ENCODE measurements around the gene RAB34.

RAB34 gene

DNA sequence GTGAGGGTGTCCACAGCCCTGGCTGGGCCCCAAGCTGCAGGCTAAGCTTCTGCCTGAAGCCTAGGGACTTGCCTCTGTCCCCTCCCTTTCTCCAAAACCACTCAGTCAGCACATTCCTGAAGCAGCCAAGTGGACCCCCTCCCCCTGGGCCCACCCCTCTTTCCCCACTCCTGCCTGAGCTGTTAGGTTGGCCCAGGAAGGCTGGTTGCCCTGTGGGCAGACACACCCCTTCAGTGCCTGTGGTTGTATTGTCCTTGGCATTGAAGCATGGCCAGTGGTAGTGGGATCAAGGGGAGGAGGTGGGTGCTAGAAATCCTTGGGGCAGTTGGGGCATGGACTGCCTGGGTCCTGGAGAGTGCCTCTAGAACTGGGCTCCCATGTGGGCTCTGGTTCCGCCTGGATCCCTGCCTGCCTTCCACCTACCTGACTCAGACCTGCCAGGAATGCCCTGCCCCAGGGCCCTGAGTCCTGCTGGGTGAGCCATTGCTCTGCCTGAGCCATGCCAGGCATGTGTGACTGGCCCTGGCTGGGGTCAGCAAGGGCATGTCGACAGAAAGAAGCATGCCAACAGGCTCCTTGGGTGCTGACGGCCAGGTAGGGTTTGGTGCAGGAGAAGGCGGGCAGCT is 28.2 kb upstream of the RAB34 start:
- Histone ChIP-seq H3K36me3 (ENCODE audit: control insufficient read depth in 1 of 2, insufficient read depth in 2 of 2, low read length in 2 of 2) (peaks cover 15 to 35% of the 10 kb centered on the region in 2 donors), H3K9me3 (ENCODE audit: control insufficient read depth in 1 of 2, low read length in 2 of 2) (no peaks in the 10 kb centered on the region), H3K27ac (ENCODE audit: low read depth, low read length) (peak overlapping the region; percentile 99), H3K27me3 (ENCODE audit: control insufficient read depth in 1 of 2, insufficient read depth in 2 of 2, low read length in 2 of 2) (no peaks in the 10 kb centered on the region), H3K9ac (ENCODE audit: low read depth in 1 of 2, low read length in 2 of 2) (peak overlapping the region; percentile 95 to 99), H3K4me3 (ENCODE audit: low read depth in 1 of 2, low read length in 2 of 2) (peak overlapping the region; percentile 86 to 99), H3K4me1 (ENCODE audit: control insufficient read depth in 1 of 2, insufficient read depth in 2 of 2, low read length in 2 of 2) (peaks cover 59 to 70% of the 10 kb centered on the region in 2 donors)

DNA sequence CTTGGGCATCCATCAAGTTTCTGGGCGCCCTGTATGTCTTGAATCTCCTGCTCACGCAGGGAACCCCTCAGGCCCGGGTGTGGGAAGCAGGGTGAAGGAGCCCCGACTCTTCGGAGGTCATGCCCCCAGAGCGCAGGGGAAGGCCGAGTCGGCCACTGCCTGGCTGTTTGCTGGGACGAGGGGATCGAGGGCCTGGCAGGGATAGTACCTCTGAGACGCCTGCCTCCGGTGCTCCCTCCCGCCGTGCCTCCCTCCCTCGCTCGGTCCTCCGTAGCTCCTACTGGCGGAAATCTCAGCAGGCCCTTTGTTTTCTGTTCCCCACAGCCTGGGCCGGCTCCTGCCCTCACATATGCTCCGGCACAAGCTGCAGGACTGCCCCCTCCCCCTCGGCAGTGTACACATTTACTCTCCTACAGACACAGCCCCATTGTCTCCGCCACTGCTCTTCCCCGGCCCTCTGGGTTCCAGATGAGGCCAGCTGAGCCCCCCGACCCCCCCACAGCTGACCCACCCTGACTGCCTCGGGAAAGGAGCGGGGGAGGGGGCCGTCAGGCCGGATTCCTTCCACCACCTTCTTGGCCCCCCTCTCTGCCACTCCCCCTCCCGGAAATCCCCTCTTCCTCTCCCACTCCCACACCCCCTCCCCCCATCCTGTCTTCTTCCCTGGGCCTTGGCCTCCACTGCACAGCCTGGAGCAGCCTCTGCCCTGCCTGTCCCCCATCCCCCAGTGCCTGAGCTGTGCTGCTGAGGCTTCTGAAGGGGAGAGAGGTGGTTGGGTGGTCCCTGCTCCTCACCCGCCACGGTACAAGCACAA is 27.5 kb upstream of the RAB34 start:
- Histone ChIP-seq H3K36me3 (ENCODE audit: control insufficient read depth in 1 of 2, insufficient read depth in 2 of 2, low read length in 2 of 2) (peaks cover 15 to 29% of the 10 kb centered on the region in 2 donors), H3K4me3 (ENCODE audit: low read depth in 1 of 2, low read length in 2 of 2) (peak overlapping the region; percentile 86 to 99), H3K4me1 (ENCODE audit: control insufficient read depth in 1 of 2, insufficient read depth in 2 of 2, low read length in 2 of 2) (peaks cover 57 to 66% of the 10 kb centered on the region in 2 donors), H3K9me3 (ENCODE audit: control insufficient read depth in 1 of 2, low read length in 2 of 2) (no peaks in the 10 kb centered on the region), H3K27me3 (ENCODE audit: control insufficient read depth in 1 of 2, insufficient read depth in 2 of 2, low read length in 2 of 2) (no peaks in the 10 kb centered on the region), H3K9ac (ENCODE audit: low read depth in 1 of 2, low read length in 2 of 2) (peak overlapping the region; percentile 95 to 99), H3K27ac (ENCODE audit: low read depth, low read length) (peak overlapping the region; percentile 99)

DNA sequence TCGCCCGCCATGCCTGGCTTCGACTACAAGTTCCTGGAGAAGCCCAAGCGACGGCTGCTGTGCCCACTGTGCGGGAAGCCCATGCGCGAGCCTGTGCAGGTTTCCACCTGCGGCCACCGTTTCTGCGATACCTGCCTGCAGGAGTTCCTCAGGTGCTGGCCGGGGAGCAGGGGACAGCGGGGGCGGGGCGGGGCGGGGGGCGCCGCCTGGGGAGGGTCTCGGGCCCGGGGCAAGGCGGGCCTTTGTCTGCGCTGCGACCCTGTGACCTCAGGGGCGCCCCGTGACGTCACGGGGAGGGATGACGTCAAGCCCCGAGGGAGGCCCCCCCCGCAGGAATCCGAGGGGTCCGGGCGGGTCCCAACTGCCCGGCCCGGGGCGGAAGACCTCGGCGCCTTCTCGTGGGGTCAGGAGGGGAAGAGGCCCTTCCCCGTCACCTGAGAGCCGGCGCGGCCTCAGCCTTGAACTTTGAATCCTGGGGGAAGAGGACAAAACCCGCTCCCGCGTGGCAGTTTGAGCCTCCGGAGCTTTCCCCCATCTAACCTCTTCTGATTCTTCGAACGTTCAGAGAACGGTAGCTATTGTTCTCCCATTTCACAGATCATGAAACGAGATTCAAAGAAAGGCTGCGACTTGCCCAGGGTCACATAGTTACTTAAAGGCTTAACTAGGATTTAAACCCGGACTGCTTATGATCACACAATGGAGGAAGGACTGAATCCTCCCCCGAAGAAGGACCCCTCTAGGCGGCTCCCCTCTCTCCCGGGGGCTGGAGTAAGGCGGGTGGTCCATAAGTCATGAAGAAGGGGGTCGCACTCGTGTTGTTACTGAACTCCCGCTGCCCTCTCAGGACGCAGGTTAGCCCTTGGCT is 26.7 kb upstream of the RAB34 start:
- H3K36me3 ChIP-seq (ENCODE audit: control insufficient read depth in 1 of 2, insufficient read depth in 2 of 2, low read length in 2 of 2): peaks cover 15 to 25% of the 10 kb centered on the region in 2 donors
- peak overlapping the region; percentile 86 to 99 for H3K4me3 ChIP-seq (ENCODE audit: low read depth in 1 of 2, low read length in 2 of 2)
- H3K9ac ChIP-seq (ENCODE audit: low read depth in 1 of 2, low read length in 2 of 2): peak overlapping the region; percentile 95 to 99
- H3K27ac ChIP-seq (ENCODE audit: low read depth, low read length): peak overlapping the region; percentile 99
- H3K27me3 ChIP-seq (ENCODE audit: control insufficient read depth in 1 of 2, insufficient read depth in 2 of 2, low read length in 2 of 2): no peaks in the 10 kb centered on the region
- peaks cover 57 to 59% of the 10 kb centered on the region in 2 donors for H3K4me1 ChIP-seq (ENCODE audit: control insufficient read depth in 1 of 2, insufficient read depth in 2 of 2, low read length in 2 of 2)
- no peaks in the 10 kb centered on the region for H3K9me3 ChIP-seq (ENCODE audit: control insufficient read depth in 1 of 2, low read length in 2 of 2)

DNA sequence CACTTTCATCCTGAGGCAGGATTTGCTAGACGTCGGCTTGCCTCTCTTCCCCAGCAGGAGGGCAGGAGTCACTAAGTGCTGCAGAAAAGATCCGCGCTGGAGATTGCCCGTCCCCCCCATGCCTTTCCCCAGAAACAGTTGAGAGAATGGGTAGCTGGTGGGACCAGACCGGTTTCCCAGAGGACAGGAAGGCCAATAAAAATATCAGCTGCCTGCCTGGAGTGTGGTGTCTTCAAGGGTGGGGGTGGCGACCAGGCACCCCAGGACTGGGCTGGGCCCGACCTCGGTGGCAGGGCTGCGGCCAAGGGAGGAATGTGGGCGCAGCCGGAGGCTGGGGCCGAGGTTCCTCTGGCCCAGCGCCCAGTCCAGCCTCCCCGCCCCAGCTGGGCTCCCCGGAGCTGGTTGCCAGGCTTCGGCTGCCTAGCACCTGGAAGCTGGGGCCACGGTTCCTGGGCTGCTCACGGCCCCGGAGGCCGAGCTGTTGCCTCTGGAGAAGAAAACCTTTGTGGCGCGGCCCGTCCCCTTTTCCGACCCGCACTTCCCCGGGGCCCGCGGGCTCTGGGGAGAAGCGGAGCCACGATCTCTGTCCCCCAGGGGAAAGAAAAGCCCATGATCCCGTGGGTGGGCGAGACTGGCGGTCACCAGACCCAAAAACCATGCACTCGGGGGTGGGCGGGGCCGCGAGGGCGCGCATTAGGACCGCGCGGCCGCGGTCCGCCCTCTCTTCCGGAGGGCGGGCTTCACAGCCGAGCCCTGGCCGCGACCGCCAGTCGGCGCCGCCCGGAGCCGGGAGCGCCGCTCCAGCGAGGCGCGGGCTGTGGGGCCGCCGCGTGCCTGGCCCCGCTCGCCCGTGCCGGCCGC is 25.8 kb upstream of the RAB34 start, which contains the start of gene TRAF4:
TRAF4 (plus strand) TSS at position 769 of the 861 bp plus-strand sequence. CDS start 102 bp downstream, outside the sequence.
- H3K4me1 ChIP-seq (ENCODE audit: control insufficient read depth in 1 of 2, insufficient read depth in 2 of 2, low read length in 2 of 2): peaks cover 53 to 57% of the 10 kb centered on the region in 2 donors
- H3K4me3 ChIP-seq (ENCODE audit: low read depth in 1 of 2, low read length in 2 of 2): peak within 1 kb of the TSS; percentile 86 to 99
- H3K9me3 ChIP-seq (ENCODE audit: control insufficient read depth in 1 of 2, low read length in 2 of 2): no peaks in the 10 kb centered on the region
- peak within 1 kb of the TSS; percentile 95 to 99 for H3K9ac ChIP-seq (ENCODE audit: low read depth in 1 of 2, low read length in 2 of 2)
- no peaks in the 10 kb centered on the region for H3K27me3 ChIP-seq (ENCODE audit: control insufficient read depth in 1 of 2, insufficient read depth in 2 of 2, low read length in 2 of 2)
- H3K36me3 ChIP-seq (ENCODE audit: control insufficient read depth in 1 of 2, insufficient read depth in 2 of 2, low read length in 2 of 2): peaks cover 12 to 16% of the 10 kb centered on the region in 2 donors
- peak within 1 kb of the TSS; percentile 99 for H3K27ac ChIP-seq (ENCODE audit: low read depth, low read length)

DNA sequence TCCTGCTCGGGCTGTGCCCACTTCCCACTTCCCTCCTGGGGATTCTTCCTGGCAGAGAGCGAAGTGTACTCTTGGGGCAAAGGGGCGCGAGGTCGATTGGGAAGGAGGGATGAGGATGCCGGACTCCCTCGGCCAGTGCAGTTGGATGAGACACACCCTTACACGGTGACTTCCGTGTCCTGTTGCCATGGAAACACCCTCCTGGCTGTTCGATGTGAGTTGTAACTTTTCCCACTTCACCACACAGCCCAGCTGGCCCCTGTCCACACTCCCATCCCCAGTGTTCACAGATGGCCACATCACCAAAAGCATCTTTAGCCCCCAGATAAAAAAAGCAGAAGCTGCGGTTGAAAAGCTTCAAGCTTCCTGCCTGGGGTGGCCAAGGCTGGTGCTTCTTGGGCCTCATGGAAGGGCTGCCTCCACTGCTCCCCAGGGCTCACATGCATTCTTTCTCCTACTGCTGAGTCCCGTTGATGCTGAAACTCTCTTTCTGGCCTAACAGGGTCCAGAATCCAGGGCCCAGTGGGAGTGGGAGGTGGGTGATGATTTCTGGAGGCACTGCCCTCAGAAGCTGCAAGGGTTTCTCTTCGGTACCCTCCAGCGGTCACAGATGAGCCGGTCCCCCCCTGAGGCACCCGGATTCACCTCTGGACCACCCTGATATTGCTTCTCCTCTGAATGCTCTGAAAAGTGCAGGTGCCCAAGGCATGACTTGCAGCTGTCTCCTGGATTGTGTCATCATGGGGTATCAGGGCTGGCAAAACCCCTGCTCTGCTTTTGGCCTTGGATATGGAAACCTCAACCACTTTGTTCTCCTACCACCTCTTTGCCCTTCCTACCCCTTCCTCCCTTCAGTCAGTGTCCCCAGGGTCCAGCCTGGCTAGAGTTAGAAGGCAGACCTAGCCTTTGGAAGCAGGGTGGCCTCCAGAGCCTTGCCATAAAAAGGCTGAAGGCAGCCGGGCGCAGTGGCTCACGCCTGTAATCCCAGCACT is 24.0 kb upstream of the RAB34 start:
- Histone ChIP-seq H3K27ac (ENCODE audit: low read depth, low read length) (no peak overlapping the region), H3K9ac (ENCODE audit: low read depth in 1 of 2, low read length in 2 of 2) (peak overlapping the region in 1 of 2 donors; percentile 38), H3K36me3 (ENCODE audit: control insufficient read depth in 1 of 2, insufficient read depth in 2 of 2, low read length in 2 of 2) (no peaks in the 10 kb centered on the region), H3K27me3 (ENCODE audit: control insufficient read depth in 1 of 2, insufficient read depth in 2 of 2, low read length in 2 of 2) (no peaks in the 10 kb centered on the region), H3K4me3 (ENCODE audit: low read depth in 1 of 2, low read length in 2 of 2) (no peak overlapping the region), H3K4me1 (ENCODE audit: control insufficient read depth in 1 of 2, insufficient read depth in 2 of 2, low read length in 2 of 2) (peaks cover 41 to 42% of the 10 kb centered on the region in 2 donors), H3K9me3 (ENCODE audit: control insufficient read depth in 1 of 2, low read length in 2 of 2) (no peaks in the 10 kb centered on the region)

DNA sequence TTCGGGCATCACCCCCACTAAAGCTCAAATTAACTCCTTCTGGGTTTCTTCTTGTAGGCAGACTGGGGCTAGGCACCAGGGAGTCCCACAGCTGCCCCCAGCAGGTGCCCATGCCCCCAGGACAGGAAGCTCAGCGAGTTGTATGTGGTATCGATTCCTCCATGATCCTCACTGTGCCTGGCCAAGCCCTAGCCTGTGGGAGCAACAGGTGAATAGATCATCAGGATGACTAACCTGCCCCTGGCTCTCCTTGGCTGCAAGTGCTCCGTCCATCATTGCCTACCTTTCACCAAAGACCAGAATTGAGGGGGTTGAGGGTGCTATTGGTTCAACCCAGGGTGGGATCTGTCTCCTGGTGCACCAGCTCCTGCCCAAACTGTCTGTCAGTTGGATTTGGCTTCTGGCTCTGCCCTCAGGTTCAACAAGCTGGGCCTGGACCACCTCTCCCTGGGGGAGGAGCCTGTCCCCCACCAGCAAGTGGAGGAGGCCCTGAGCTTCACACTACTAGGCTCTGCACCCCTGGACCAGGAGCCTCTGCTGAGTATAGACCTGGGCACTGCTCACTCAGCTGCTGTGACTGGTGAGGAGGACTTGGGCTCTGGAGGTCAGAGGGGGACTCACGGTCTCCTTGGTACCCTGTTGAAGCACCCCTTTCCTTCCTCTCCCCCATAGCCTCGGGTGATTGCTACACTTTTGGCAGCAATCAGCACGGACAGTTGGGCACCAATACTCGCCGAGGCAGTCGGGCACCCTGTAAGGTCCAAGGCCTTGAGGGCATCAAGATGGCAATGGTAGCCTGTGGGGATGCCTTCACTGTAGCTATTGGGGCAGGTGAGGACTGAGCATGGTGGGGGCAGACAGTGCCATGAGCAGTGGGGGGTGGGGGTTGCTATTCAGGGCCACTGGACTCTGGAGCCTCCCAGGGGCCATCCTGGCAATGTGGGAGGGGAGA is 23.0 kb upstream of the RAB34 start:
- Histone ChIP-seq H3K27ac (ENCODE audit: low read depth, low read length) (no peak overlapping the region), H3K4me3 (ENCODE audit: low read depth in 1 of 2, low read length in 2 of 2) (no peak overlapping the region), H3K36me3 (ENCODE audit: control insufficient read depth in 1 of 2, insufficient read depth in 2 of 2, low read length in 2 of 2) (no peaks in the 10 kb centered on the region), H3K9me3 (ENCODE audit: control insufficient read depth in 1 of 2, low read length in 2 of 2) (no peaks in the 10 kb centered on the region), H3K9ac (ENCODE audit: low read depth in 1 of 2, low read length in 2 of 2) (no peak overlapping the region), H3K27me3 (ENCODE audit: control insufficient read depth in 1 of 2, insufficient read depth in 2 of 2, low read length in 2 of 2) (no peaks in the 10 kb centered on the region), H3K4me1 (ENCODE audit: control insufficient read depth in 1 of 2, insufficient read depth in 2 of 2, low read length in 2 of 2) (peaks cover 32% of the 10 kb centered on the region in 2 donors)

DNA sequence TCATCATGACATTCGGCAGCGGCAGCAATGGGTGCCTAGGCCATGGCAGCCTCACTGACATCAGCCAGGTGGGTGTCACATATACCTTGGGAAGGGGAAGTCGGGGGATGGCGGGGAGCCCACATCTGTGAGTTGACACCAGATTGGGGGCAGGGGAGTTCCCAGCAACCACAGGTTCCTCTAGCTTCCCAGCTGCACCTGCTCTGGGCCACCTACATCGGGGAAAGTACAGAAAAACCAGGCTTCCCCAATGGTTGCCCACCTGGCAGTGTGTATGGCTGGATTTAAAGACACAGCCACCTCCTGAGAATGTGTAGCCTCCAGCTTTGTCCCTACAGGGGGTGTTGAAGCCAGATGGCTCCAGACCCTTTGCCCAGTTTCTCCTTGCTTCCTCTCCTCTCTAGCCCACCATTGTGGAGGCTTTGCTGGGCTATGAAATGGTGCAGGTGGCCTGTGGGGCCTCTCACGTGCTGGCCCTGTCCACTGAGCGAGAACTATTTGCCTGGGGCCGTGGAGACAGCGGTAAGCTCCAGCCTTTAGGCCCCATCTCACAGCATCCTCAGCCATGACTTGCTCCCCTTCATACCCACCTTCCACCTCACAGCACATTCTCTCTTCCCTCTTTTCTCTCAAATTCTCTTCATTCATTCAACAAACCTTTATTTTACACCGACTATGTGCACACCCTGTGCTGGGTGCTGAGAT is 21.2 kb upstream of the RAB34 start:
- Histone ChIP-seq H3K27ac (ENCODE audit: low read depth, low read length) (no peak overlapping the region), H3K9me3 (ENCODE audit: control insufficient read depth in 1 of 2, low read length in 2 of 2) (no peaks in the 10 kb centered on the region), H3K27me3 (ENCODE audit: control insufficient read depth in 1 of 2, insufficient read depth in 2 of 2, low read length in 2 of 2) (no peaks in the 10 kb centered on the region), H3K36me3 (ENCODE audit: control insufficient read depth in 1 of 2, insufficient read depth in 2 of 2, low read length in 2 of 2) (peaks cover 0 to 3% of the 10 kb centered on the region in 2 donors), H3K4me1 (ENCODE audit: control insufficient read depth in 1 of 2, insufficient read depth in 2 of 2, low read length in 2 of 2) (peaks cover 23 to 28% of the 10 kb centered on the region in 2 donors), H3K4me3 (ENCODE audit: low read depth in 1 of 2, low read length in 2 of 2) (no peak overlapping the region), H3K9ac (ENCODE audit: low read depth in 1 of 2, low read length in 2 of 2) (no peak overlapping the region)
